CD4-positive, alpha-beta T cell treated with Interleukin-2 at 100 ng/mL for 4 hours (primary cell): ENCODE results near the gene TXNRD3.

Experiments
- DNase-seq: peaks from one replicate; pipeline ENCODE4 v3.0.0-alpha.2; 2020; ENCODE audit warnings: low spot score

Gene TXNRD3

DNA sequence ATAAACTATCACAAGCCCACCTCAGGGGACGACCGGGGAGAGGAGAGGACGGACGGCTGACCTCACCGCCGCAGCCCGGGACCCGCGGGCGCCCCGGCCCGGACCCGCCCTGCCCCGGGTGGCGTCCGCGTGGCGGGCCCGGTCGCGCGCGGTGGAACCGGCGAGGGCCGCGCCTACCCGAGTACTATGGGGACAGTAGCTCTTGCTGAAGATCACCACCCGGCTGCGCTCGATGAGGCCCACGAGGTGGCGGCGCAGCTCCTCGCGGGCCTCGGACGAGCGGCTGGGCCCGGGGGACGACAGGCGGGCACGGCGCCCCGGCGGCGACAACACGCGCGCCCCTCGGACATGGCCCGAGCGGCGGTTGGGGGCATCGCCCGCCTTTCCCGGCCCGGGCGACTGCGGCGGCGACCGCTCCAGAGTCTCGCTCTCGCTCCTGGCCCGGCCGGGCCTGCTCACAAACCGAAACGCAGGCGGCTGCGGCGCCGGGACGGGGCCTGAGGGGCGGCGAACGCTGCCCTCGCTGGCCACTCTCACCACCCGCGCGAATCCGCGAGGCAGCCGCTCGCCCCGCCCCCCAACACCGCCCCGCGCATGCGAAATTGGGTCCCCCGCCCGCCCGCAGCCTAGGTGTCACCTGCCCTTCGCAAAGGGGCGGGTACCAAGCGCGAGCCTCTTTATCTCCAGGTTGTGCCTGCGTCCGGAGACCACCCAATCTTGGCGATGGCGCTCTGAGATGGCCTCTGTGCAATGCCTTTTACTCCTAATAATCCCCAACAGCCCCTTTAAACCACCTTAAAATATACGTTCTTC lies at the start of gene TXNRD3:
Gene TXNRD3 (minus strand): TSS at position 554 of the 813 bp plus-strand sequence.
- peak; percentile 57 for DNase-seq

GRCh38 chr3:126703512-126704493 lies 48.9 kb upstream of the TXNRD3 start, which contains the start of gene CHCHD6:
TSS of gene CHCHD6 (plus strand) at chr3:126704240. CDS start at chr3:126704313, 73 bp downstream.
- DNase-seq, result peak; percentile 97

- no peak for DNase-seq
Observed at GRCh38 chr3:126699011-126699410, 44.1 kb upstream of the TXNRD3 start.

GRCh38 chr3:126696701-126697267 lies 41.9 kb upstream of the TXNRD3 start:
- no peak for DNase-seq

DNA sequence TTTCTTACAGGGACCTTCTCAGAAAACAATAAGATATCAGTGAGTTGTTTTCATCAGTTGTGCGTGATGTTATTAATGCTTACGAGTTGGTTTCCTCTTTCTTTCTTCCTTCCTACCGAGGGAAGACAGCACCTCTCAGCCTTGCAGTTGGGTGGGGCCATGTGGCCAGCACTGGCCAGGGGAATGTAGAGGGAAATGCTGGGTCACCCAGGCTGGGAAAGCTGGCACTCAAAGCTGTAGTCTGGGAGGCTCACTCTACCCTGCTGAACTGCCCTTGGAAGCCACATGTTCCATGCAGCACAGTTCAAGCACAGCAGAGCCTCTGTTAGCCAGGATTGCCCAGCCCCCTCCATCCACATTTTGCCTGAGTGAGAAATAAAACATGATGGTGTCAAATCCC lies 39.0 kb upstream of the TXNRD3 start:
- no peak for DNase-seq

GRCh38 chr3:126692858-126693257 lies 37.9 kb upstream of the TXNRD3 start:
- no peak for DNase-seq

DNA sequence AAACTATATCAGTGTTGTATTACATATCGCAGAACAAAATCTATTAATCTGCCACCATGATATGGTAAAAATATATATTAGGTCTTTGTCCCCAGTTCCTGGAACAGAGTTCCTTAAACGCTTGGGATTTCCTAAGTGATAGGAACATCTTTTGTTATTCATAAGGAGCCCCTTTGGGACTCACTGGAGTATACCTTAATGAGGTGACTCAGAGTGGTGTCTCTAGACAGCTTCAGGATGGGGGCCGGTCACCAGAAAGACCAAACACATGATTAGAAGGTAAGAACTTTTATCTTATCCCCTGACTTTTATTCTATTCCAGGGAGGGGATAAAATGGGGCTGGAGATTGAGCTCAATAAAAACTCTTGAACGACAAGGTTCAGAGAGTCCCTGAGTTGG lies 36.8 kb upstream of the TXNRD3 start:
- DNase-seq, result no peak

GRCh38 chr3:126685493-126685892 lies 30.6 kb upstream of the TXNRD3 start:
- DNase-seq, result no peak

- DNase-seq, result no peak
Observed at GRCh38 chr3:126685021-126685420, 30.1 kb upstream of the TXNRD3 start.

- no peak for DNase-seq
Observed at GRCh38 chr3:126684218-126684751, 29.4 kb upstream of the TXNRD3 start.

DNA sequence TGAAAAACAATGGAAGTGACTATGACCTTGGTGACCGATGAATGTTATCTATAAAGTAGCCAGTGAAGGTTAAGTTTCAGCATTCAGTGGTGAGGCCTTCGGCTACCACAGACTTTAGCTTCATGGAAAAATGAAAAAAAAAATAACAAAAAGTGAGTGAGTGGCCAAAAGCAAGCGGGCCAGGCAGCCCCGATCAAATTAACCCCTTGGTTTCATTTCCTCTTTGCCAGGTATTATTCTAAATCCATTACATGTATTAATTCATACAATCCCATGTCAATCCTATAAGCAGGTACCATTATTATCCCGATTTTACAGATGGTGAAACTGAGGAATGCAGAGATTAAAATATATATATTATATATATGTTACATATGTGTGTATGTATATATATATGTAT lies 28.1 kb upstream of the TXNRD3 start:
- no peak for DNase-seq

DNA sequence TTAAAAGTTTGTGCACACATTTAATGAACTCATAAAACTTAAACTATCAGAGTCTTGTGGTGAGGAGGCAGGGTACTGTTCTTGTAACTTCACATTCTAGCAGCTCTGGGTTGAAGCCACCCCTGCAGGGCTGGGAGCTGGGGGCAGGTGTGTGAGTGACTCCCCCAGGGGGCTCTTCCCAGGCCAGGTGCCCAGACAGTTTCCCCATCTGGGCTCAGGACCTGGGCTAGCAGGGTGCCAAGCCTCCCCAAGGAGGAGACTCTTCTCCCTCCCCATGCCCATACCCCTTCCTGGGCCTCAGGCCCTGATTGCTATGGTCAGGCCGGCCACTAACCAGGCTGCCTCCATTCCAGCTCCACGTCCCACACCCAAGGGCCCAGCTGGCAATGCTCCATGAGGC lies 27.1 kb upstream of the TXNRD3 start:
- no peak for DNase-seq

GRCh38 chr3:126680667-126681055 lies 25.7 kb upstream of the TXNRD3 start:
- no peak for DNase-seq

- no peak for DNase-seq
Observed at GRCh38 chr3:126679831-126680666, 25.1 kb upstream of the TXNRD3 start.

DNA sequence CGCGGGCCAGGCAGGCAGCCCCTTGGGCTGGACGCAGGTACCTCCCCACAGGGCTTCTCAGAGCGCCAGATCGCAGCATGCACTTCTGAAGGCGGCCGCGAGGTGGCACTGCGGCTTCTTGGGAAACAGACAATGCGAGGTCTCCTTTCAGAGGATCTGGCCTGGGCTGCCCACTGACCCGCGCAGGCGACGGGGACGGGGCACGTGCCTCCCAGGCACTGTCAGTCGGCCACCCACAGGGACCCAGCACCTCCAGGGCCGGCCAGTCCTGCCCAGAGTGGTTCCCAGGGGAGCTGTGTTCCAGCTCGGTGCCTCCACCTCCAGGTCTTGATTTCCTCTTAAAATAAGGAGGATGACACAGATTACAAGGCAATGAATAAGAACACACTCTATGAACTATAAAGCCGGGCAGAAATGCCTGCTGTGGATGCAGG lies 24.4 kb upstream of the TXNRD3 start:
- peak; percentile 76 for DNase-seq

DNA sequence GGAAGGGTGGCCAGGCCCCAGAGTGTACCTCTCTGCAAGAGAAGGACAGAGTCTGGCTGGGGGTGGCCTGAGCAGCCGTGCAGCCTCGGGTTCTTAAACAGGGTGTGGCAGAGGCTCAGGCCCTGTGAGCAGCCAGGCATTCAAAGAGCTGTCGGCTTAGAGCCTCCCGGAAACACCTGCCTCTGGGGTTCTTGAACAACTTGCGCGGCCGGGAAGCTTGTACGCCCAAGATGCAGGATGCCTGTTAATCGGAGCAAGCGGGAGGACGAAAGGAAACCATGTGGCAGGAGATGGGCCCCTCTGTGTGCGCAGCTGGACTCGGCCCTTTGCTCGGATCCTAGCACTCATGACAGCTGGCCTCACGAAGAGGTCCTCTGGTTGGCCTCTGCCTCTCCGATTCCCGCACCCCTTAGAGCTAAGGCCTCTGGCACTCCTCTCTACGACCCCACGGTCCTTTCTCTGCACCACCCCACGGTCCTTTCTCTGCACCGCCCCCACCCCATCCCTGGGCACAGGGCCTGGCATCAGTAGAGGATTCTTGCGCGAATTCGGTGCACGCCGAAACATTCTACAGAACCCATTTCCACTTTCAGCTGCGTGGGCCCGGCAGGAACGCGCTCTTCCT lies 23.9 kb upstream of the TXNRD3 start:
- no peak for DNase-seq

- no peak for DNase-seq
Observed at GRCh38 chr3:126677862-126678503, 23.1 kb upstream of the TXNRD3 start.

- no peak for DNase-seq
Observed at GRCh38 chr3:126676919-126677705, 22.2 kb upstream of the TXNRD3 start.

GRCh38 chr3:126672741-126673140 lies 17.8 kb upstream of the TXNRD3 start:
- DNase-seq, result no peak
